HL-60/S4 (cell line): ENCODE results near the gene GJB4.

Source experiments
- in situ Hi-C: fragments of 300-500 bp; cut with MboI; formaldehyde crosslinking; loops from 2 replicates; pipeline ENCODE4 v1.14.3; 2022; ENCODE audit warnings: low sequenced_read_pairs

The GJB4 gene

GRCh38 chr1:34777519-34778321, 18.2 kb downstream of the GJB4 start:
- in situ Hi-C loops, result no loop called here

DNA sequence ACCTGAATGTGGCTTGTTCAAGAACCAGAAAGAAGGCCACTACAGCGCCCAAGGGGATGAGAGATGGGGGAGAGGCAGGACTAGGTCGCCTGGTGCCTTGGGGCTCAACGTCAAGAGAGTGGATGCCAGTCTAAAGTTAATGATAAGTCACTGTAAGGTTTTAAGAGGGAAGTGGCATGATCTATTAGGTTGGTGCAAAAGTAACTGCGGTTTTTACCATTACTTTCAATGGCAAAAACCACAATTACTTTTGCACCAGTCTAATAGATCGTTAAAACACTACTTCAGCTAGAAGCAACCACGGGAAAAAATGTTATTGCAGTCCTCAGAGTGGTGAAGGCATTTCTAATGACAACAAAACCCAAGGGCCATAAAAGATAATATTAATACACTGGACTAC, 18.8 kb downstream of the GJB4 start:
- in situ Hi-C loops, result no loop called here

DNA sequence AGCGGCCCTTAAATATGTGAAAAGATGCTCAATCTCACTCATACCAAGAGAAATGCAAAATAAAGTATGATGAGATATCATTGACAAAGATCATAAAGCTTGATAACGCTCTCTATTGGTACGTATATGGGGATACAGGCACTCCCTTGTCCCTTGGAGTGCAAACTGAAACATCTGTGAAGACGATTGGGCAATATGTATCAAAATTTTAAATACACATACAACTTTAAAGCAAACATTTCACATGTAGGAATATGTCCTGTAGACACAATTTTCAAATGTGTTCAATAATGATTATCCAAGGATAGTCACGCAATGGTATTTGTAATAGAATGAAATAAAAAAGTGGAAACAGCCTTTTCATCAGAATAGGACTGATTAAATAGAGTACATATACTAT, 19.5 kb downstream of the GJB4 start:
- in situ Hi-C loops, result no loop called here

DNA sequence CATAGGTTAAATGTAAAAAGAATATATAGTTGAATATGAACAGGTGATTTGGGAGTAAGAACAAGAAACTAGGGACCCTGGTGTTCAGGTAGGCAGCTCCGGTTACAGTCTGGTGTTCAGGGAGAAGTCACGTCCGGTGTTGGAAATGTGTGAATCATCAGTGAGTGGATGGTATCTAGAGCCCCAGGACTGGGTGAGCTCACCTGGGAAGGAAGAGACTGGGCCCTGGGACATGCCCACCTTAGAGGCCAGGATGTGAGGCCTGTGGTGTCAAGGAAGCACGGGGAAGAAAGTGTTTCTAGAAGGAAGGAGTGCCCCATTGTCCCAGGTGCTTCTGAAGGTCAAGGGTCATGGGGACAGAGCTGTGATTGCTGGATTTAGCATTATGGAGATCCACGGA, 20.0 kb downstream of the GJB4 start:
- in situ Hi-C loops, result no loop called here

DNA sequence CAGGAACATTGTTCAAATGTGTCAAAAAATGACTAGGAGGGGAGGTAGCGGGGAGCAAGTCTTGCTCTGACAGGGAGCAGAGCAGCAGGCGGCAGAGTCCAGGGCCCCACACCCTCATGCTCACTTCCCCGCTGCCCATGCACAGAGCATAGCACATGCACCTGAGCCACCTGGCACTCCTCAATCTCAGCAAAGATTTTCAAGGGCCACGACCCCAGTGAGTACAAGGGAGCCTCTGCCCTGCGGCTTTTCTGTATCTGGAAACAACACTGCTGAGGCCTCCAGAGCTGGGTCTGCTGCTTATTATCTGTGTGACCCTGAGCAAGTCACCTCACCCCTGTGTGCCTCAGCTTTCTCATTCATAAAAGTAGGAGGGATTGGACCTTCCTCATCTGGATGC, 20.4 kb downstream of the GJB4 start:
- in situ Hi-C loops, result no loop called here

- in situ Hi-C loops, result no loop called here
These were observed 21.0 kb downstream of the GJB4 start for GRCh38 chr1:34780528-34780927.

GRCh38 chr1:34781071-34781843, 21.7 kb downstream of the GJB4 start, which contains the start of gene GJB3:
GJB3 (plus strand) TSS chr1:34781214; CDS start chr1:34784763, 3,549 bp downstream.
- in situ Hi-C loops, result no loop called here

GRCh38 chr1:34781844-34782391, 22.4 kb downstream of the GJB4 start:
- in situ Hi-C loops, result no loop called here

- in situ Hi-C loops, result no loop called here
These were observed 25.2 kb downstream of the GJB4 start for GRCh38 chr1:34784751-34785221.

GRCh38 chr1:34785231-34785874, 25.8 kb downstream of the GJB4 start:
- in situ Hi-C loops, result no loop called here

DNA sequence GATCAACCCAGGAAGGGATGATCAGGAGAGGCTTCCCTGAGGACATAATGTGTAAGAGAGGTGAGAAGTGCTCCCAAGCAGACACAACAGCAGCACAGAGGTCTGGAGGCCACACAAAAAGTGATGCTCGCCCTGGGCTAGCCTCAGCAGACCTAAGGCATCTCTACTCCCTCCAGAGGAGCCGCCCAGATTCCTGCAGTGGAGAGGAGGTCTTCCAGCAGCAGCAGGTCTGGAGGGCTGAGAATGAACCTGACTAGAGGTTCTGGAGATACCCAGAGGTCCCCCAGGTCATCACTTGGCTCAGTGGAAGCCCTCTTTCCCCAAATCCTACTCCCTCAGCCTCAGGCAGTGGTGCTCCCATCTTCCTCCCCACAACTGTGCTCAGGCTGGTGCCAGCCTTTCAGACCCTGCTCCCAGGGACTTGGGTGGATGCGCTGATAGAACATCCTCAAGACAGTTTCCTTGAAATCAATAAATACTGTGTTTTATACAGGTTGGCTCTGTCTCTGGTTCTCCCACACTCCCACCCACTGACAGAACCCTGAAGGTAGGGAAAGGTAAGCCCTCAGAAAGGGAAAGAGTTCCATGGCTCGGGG, 26.4 kb downstream of the GJB4 start:
- in situ Hi-C loops, result no loop called here

GRCh38 chr1:34786521-34787325, 27.2 kb downstream of the GJB4 start:
- in situ Hi-C loops, result no loop called here

- in situ Hi-C loops, result no loop called here
These were observed 28.2 kb downstream of the GJB4 start for GRCh38 chr1:34787461-34788420.

- in situ Hi-C loops, result no loop called here
These were observed 31.4 kb downstream of the GJB4 start for GRCh38 chr1:34790985-34791384.

- in situ Hi-C loops, result no loop called here
These were observed 32.9 kb downstream of the GJB4 start for GRCh38 chr1:34792424-34792823.

DNA sequence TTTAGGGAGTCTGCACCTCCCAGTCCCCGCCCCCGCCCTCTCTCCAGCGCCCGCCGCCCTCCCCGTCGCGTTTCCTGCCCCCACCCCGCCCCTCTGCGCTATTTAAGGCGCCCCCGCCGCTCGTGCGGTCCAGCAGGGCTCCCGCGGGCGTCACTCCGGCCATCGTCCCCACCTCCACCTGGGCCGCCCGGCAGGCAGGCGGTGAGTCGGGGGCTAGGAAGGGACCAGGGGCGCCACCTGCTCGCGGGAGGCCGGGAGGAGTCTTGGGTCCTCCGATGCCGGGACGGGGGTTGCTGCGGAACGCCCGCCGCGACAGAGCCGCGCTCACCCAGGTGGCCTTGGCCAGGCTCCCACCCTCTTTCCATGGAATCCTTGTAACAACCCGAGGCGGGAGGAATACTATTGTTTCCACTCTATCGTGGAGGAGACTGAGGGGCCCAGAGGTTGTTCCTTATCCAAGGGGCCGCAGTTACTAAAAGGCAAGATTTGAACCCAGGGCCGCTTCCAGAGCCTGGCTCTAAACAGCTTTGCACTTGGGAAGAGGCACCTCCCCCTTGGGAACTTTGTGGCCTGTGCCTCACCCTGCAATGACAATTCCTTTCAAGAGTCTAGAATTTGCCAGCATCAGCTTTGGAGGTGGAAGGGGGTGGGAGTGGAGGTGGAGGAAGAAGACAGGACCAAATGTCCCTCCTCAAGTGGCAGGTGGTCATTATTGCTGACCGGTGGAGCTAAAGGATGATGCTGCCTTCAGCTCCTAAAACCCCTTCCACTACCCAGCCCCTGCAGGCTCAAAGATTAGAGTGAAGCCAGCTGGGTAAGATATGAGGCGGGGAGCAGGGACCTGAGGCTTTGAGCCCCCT, 33.6 kb downstream of the GJB4 start, which contains the start of gene GJA4:
Gene GJA4, plus strand, starts transcription at position 132 of the 860 bp plus-strand sequence. CDS start 1,215 bp downstream, outside the sequence.
- in situ Hi-C loops, result no loop called here

GRCh38 chr1:34794001-34794789, 34.7 kb downstream of the GJB4 start:
- in situ Hi-C loops, result no loop called here
